Nephron progenitor cell (in vitro differentiated cells): ENCODE measurements around the gene RHOJ.
"Not testable (repeated sequence)": the region's sequence is repeated elsewhere in the genome, so short reads cannot be mapped to it uniquely, and the experiment has no call there.

ENCODE experiments used
- DNase-seq: peaks from one replicate; pipeline ENCODE4 v3.0.0; 2021
- H3K27ac Mint-ChIP-seq: 2 replicates; pipeline ENCODE4 v1.8.0; 2021; ENCODE audit warnings: mild to moderate bottlenecking, moderate library complexity, mixed read lengths
- H3K27me3 Mint-ChIP-seq: 2 replicates; pipeline ENCODE4 v1.8.0; 2021; ENCODE audit warnings: mild to moderate bottlenecking, low read depth, mixed read lengths; ENCODE audit not compliant: poor library complexity
- H3K36me3 Mint-ChIP-seq: 2 replicates; pipeline ENCODE4 v1.8.0; 2021; ENCODE audit warnings: low read depth, mixed read lengths
- H3K4me1 Mint-ChIP-seq: 2 replicates; pipeline ENCODE4 v1.8.0; 2021; ENCODE audit warnings: mixed read lengths
- H3K4me3 Mint-ChIP-seq: 2 replicates; pipeline ENCODE4 v1.8.0; 2021; ENCODE audit warnings: mild to moderate bottlenecking, moderate library complexity, mixed read lengths
- H3K9me3 Mint-ChIP-seq: 2 replicates; pipeline ENCODE4 v1.8.0; 2021; ENCODE audit warnings: mild to moderate bottlenecking, moderate library complexity, mixed read lengths
- TF ChIP-seq, protein P1 (sequence below): fragments of 200-600 bp; sonication (generic); IDR thresholded peaks from 2 replicates; pipeline ENCODE4 v1.5.0; 2021; ENCODE audit warnings: antibody characterized with exemption

The RHOJ gene

DNA sequence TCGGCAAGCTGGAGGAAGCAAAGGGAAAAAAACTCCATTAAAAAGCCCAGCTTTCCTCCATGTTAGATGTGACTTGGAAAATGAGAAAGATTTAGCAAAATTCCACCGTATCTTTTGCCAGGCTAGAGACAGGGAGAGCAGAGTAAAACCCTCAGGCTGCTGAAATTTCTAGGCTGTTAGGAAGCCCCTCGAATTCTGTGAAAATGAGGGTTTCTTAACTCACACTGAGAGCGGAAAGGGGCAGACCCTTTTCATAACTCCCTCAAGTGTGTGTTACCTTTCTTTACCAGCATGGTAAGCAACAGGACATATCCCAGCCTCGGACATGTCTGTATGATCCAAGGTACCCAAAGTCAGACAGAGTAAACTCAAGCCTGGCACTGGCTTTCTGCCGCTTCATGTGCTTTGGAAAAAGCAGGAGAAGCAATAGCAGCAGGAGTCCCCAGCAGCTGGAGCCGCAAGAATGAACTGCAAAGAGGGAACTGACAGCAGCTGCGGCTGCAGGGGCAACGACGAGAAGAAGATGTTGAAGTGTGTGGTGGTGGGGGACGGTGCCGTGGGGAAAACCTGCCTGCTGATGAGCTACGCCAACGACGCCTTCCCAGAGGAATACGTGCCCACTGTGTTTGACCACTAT, at the start of gene RHOJ:
TSS of gene RHOJ (plus strand) at position 37 of the 637 bp plus-strand sequence. CDS start at position 464, 427 bp downstream.
- Mint-ChIP-seq H3K27me3 (no peaks in the 10 kb centered on the region), H3K9me3 (peaks cover 5% of the 10 kb centered on the region), H3K36me3 (no peaks in the 10 kb centered on the region), H3K27ac (no peak within 1 kb of the TSS), H3K4me1 (no peaks in the 10 kb centered on the region), H3K4me3 (no peak within 1 kb of the TSS)
- DNase-seq, result peak; percentile 43
- TF ChIP-seq, protein P1, sequence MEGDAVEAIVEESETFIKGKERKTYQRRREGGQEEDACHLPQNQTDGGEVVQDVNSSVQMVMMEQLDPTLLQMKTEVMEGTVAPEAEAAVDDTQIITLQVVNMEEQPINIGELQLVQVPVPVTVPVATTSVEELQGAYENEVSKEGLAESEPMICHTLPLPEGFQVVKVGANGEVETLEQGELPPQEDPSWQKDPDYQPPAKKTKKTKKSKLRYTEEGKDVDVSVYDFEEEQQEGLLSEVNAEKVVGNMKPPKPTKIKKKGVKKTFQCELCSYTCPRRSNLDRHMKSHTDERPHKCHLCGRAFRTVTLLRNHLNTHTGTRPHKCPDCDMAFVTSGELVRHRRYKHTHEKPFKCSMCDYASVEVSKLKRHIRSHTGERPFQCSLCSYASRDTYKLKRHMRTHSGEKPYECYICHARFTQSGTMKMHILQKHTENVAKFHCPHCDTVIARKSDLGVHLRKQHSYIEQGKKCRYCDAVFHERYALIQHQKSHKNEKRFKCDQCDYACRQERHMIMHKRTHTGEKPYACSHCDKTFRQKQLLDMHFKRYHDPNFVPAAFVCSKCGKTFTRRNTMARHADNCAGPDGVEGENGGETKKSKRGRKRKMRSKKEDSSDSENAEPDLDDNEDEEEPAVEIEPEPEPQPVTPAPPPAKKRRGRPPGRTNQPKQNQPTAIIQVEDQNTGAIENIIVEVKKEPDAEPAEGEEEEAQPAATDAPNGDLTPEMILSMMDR, result peak; percentile 1

DNA sequence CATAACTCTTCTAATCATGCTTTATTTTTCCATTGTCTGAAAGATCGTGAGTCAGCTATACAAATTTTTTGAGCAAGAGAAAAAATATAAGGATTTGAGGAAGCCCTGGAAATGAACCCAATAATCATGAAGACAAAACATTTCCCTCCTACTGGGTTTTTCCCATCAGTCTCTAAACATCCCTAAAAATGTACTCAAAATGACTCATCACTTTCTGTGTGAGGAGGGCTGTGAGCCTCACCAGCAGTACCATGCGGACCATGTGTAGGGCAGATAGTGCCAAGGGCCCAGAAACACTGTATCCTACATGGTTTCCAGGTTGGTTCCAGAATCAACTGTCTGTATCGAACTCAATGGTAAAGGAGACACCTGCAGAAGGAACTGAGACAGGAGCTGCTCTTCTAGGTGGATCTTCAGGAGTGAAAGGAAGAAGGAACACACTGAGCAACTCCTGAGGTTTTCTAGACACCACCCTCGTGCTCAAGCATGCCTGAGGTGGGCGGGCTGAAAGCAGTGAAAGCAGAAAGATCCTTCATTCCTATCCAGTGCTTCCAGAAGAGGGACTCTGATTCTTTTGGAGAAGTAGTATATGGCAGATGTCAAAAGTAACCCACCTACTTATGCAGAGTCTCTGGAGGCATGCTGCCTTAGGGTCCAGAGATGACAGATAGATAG, 48.6 kb upstream of the RHOJ start:
- Mint-ChIP-seq H3K27me3 (peaks cover 3% of the 10 kb centered on the region), H3K9me3 (no peaks in the 10 kb centered on the region), H3K4me3 (no peak overlapping the region), H3K36me3 (no peaks in the 10 kb centered on the region), H3K27ac (no peak overlapping the region), H3K4me1 (no peaks in the 10 kb centered on the region)
- DNase-seq, result no peak
- TF ChIP-seq, protein P1, result no peak

DNA sequence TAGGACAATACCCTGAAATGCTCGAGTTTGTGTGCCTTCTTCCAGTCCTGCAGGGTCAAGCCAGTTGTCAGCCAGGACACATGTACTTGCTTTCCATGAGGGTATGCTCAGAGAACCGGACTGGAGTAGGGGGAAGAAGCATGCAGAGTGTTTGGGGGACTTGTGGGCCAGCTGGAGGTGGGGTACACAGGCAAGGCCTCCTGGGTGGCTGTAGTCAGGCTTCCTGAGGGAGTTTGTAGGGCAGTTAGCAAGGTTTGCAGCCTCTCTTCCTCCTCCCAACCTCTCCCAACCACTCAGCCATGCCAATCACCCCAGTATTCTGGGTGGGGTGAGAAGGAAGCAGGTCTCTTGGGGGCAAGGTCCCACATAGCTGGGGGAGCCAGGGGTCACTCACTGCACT, 47.0 kb upstream of the RHOJ start:
- H3K27ac Mint-ChIP-seq, result no peak overlapping the region
- H3K9me3 Mint-ChIP-seq, result no peaks in the 10 kb centered on the region
- no peak for DNase-seq
- no peaks in the 10 kb centered on the region for H3K4me1 Mint-ChIP-seq
- H3K4me3 Mint-ChIP-seq, result no peak overlapping the region
- H3K27me3 Mint-ChIP-seq, result peaks cover 3% of the 10 kb centered on the region
- no peaks in the 10 kb centered on the region for H3K36me3 Mint-ChIP-seq
- TF ChIP-seq, protein P1, result no peak

DNA sequence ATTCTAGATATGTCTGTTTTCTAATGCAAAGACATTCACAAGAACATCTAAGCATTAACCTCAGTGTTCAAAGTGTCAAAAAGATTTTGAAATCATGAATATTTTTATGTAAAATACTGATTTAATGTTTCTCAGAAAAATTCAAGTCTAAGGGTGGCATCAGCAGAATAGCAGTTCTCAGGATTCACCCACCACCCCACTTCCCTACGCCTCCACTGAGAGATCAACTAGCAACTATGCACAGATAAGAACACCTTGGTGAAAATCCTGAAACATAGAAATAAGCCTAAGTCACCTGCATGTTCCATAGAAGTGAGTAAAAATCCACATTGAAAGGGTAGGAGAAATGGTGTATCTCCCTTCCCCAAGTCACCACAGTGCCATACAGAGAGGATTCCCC, 40.9 kb upstream of the RHOJ start:
- TF ChIP-seq, protein P1, result no peak
- Mint-ChIP-seq H3K9me3 (peaks cover 19% of the 10 kb centered on the region), H3K4me1 (no peaks in the 10 kb centered on the region), H3K4me3 (no peak overlapping the region), H3K36me3 (no peaks in the 10 kb centered on the region), H3K27ac (no peak overlapping the region), H3K27me3 (no peaks in the 10 kb centered on the region)
- no peak for DNase-seq

DNA sequence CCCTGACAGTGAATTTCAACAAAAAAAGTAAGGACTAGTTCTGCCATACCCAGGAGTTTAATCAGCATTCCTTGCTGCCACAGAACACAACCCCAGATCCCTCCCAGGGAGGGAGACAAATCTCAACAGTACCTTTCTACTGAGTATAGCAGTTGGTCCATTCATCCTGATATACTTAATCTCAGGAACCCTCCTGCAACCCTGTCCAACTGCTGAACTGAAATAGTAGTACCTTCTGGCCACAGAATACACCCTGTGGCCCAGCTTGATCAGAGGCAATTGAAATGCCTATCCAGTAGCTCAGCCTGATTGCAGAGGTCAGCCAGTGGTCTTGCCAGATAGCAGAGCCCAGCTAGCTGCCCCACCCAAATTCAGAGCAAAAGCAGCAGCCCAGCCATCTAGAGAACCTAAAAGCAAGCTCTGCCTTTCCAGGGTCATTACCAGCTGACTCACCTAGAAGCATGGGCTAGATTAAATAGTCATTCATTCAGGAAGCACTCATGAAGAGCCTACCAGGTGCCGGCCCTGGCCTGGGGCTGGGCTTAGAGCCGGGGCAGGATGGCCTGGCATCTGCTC, 40.0 kb upstream of the RHOJ start:
- peaks cover 19% of the 10 kb centered on the region for H3K9me3 Mint-ChIP-seq
- no peak overlapping the region for H3K4me3 Mint-ChIP-seq
- H3K36me3 Mint-ChIP-seq, result no peaks in the 10 kb centered on the region
- H3K27ac Mint-ChIP-seq, result no peak overlapping the region
- H3K27me3 Mint-ChIP-seq, result no peaks in the 10 kb centered on the region
- TF ChIP-seq, protein P1, result no peak
- H3K4me1 Mint-ChIP-seq, result no peaks in the 10 kb centered on the region
- no peak for DNase-seq

DNA sequence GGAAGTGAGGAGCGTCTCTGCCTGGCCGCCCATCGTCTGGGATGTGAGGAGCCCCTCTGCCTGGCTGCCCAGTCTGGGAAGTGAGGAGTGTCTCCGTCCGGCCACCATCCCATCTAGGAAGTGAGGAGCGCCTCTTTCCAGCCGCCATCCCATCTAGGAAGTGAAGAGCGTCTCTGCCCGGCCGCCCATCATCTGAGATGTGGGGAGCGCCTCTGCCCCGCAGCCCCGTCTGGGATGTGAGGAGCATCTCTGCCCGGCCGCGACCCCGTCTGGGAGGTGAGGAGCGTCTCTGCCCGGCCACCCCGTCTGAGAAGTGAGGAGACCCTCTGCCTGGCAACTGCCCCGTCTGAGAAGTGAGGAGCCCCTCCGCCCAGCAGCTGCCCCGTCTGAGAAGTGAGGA, 39.0 kb upstream of the RHOJ start:
- peaks cover 19% of the 10 kb centered on the region for H3K9me3 Mint-ChIP-seq
- H3K4me1 Mint-ChIP-seq, H3K27ac Mint-ChIP-seq, DNase-seq, H3K36me3 Mint-ChIP-seq, H3K27me3 Mint-ChIP-seq, H3K4me3 Mint-ChIP-seq: not testable (repeated sequence)
